Panc1 (cell line): ENCODE measurements around the gene POU2F1.

Experiments
- POLR2AphosphoS5 ChIP-seq: IDR thresholded peaks from 2 replicates; pipeline ENCODE4 v1.6.1; 2012; ENCODE audit warnings: mild to moderate bottlenecking, low read depth, low read length, moderate library complexity
- REST ChIP-seq, 2 experiments: IDR thresholded peaks; 2 replicates each; pipeline ENCODE4 v1.6.1; 2011 to 2012; ENCODE audit warnings: low read depth in 2 of 2, control low read depth in 1 of 2, low read length in 1 of 2, mild to moderate bottlenecking in 1 of 2, moderate library complexity in 1 of 2; ENCODE audit not compliant: insufficient read depth in 1 of 2
- SIN3A ChIP-seq: IDR thresholded peaks from 2 replicates; pipeline ENCODE4 v1.6.1; 2012; ENCODE audit warnings: low read depth, mild to moderate bottlenecking, low read length, moderate library complexity, borderline replicate concordance; ENCODE audit not compliant: insufficient read depth
- TCF7L2 ChIP-seq: IDR thresholded peaks from 2 replicates; pipeline ENCODE4 v1.6.1; 2011; ENCODE audit warnings: mild to moderate bottlenecking, low read depth, low read length, inconsistent platforms
- TF ChIP-seq, protein P1 (sequence below): fragments of 450-650 bp; IDR thresholded peaks from 2 replicates; pipeline ENCODE4 v1.5.1; 2017; ENCODE audit warnings: mild to moderate bottlenecking

- TF ChIP-seq POLR2AphosphoS5 (no peak), SIN3A (no peak), REST (IDR thresholded peaks at IDR 0.05; ENCODE audit: insufficient read depth in 1 of 2, low read depth in 2 of 2, low read length in 1 of 2) (no peak), TCF7L2 (no peak)
- TF ChIP-seq, protein P1, sequence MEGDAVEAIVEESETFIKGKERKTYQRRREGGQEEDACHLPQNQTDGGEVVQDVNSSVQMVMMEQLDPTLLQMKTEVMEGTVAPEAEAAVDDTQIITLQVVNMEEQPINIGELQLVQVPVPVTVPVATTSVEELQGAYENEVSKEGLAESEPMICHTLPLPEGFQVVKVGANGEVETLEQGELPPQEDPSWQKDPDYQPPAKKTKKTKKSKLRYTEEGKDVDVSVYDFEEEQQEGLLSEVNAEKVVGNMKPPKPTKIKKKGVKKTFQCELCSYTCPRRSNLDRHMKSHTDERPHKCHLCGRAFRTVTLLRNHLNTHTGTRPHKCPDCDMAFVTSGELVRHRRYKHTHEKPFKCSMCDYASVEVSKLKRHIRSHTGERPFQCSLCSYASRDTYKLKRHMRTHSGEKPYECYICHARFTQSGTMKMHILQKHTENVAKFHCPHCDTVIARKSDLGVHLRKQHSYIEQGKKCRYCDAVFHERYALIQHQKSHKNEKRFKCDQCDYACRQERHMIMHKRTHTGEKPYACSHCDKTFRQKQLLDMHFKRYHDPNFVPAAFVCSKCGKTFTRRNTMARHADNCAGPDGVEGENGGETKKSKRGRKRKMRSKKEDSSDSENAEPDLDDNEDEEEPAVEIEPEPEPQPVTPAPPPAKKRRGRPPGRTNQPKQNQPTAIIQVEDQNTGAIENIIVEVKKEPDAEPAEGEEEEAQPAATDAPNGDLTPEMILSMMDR = peak; percentile 93
Observed at GRCh38 chr1:167442142-167442848, 221.6 kb downstream of the POU2F1 start.
